ENCODE results near the gene FAP.

FAP gene

DNA sequence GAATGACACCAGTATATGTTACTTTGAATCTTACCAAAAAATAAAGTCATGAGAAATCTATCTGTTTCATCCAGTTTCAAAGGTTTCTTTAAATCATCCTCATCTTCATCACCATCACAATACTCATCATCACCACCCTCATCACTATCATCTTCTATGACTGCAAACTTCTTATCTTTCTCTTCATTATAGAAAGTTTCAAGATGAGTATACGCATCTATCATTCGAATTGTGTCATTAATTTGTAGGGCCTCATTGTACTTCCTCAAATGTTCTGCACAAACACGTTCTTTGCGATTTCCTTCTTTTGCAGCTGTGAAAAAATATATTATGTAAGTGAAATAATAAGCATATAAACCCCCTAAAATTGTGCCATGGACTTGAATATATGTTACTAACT, 34.1 kb upstream of the FAP start:
- no peak for TF ChIP-seq FOXP2 (optimal IDR thresholded peaks at IDR 0.05; ENCODE audit: borderline replicate concordance, extremely low read depth, extremely low read length, insufficient read depth)
- no peak for TF ChIP-seq SIN3A (IDR thresholded peaks at IDR 0.05; ENCODE audit: borderline replicate concordance, insufficient read depth, low read length)
- TF ChIP-seq, protein P1, sequence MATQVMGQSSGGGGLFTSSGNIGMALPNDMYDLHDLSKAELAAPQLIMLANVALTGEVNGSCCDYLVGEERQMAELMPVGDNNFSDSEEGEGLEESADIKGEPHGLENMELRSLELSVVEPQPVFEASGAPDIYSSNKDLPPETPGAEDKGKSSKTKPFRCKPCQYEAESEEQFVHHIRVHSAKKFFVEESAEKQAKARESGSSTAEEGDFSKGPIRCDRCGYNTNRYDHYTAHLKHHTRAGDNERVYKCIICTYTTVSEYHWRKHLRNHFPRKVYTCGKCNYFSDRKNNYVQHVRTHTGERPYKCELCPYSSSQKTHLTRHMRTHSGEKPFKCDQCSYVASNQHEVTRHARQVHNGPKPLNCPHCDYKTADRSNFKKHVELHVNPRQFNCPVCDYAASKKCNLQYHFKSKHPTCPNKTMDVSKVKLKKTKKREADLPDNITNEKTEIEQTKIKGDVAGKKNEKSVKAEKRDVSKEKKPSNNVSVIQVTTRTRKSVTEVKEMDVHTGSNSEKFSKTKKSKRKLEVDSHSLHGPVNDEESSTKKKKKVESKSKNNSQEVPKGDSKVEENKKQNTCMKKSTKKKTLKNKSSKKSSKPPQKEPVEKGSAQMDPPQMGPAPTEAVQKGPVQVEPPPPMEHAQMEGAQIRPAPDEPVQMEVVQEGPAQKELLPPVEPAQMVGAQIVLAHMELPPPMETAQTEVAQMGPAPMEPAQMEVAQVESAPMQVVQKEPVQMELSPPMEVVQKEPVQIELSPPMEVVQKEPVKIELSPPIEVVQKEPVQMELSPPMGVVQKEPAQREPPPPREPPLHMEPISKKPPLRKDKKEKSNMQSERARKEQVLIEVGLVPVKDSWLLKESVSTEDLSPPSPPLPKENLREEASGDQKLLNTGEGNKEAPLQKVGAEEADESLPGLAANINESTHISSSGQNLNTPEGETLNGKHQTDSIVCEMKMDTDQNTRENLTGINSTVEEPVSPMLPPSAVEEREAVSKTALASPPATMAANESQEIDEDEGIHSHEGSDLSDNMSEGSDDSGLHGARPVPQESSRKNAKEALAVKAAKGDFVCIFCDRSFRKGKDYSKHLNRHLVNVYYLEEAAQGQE (IDR thresholded peaks at IDR 0.05; ENCODE audit: insufficient read depth in 1 of 2, low read depth in 2 of 2, low read length in 2 of 2), result no peak
- no peak for TF ChIP-seq POLR2AphosphoS5 (IDR thresholded peaks at IDR 0.05; ENCODE audit: low read depth, low read length)
- TF ChIP-seq TAF1 (IDR thresholded peaks at IDR 0.05; ENCODE audit: borderline replicate concordance, insufficient read depth, low read length), result no peak

DNA sequence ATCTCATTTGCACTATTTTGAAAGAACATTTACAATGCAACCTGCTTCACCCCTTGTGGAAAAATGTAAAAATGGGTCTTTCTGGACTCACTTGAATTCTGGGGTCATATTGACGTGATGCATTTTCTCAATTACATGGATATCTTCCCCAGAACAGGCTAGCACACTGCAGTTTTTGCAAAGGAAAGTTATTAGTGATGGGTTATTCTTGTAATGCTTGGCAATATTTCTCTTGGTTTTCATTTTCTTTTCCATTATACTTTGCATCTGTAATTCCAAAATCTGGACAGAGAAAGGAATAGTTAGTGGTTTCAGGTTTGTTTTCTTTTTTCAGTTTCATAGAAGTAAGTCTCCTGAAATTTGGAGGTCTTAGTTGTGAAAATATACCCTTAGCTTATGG, 24.8 kb upstream of the FAP start:
- TF ChIP-seq POLR2AphosphoS5 (IDR thresholded peaks at IDR 0.05; ENCODE audit: low read depth, low read length) (no peak), SIN3A (IDR thresholded peaks at IDR 0.05; ENCODE audit: borderline replicate concordance, insufficient read depth, low read length) (no peak), TAF1 (IDR thresholded peaks at IDR 0.05; ENCODE audit: borderline replicate concordance, insufficient read depth, low read length) (no peak), FOXP2 (optimal IDR thresholded peaks at IDR 0.05; ENCODE audit: borderline replicate concordance, extremely low read depth, extremely low read length, insufficient read depth) (no peak)
- TF ChIP-seq, protein P1 (IDR thresholded peaks at IDR 0.05; ENCODE audit: insufficient read depth in 1 of 2, low read depth in 2 of 2, low read length in 2 of 2), result no peak

DNA sequence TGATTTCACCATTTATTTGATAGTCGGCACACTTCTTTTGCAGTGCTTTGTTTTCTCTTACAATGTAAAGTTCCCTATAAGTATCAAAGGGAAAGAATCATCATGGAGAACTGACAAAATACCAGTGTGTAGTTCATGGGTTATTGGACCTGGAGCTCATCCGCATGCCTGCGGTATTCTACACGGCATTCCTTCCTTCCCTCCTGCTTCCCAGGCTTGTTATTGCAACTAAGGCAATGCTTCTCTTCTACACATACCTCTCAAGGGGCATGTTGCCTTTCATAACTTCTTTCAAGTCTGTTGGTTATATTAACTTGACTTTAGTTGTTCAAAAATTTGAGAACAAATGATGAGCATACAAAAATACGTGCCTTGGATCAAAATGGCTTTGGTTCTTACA, 24.3 kb upstream of the FAP start:
- TF ChIP-seq, protein P1 (IDR thresholded peaks at IDR 0.05; ENCODE audit: insufficient read depth in 1 of 2, low read depth in 2 of 2, low read length in 2 of 2), result no peak
- TF ChIP-seq FOXP2 (optimal IDR thresholded peaks at IDR 0.05; ENCODE audit: borderline replicate concordance, extremely low read depth, extremely low read length, insufficient read depth) (no peak), POLR2AphosphoS5 (IDR thresholded peaks at IDR 0.05; ENCODE audit: low read depth, low read length) (no peak), SIN3A (IDR thresholded peaks at IDR 0.05; ENCODE audit: borderline replicate concordance, insufficient read depth, low read length) (no peak)

DNA sequence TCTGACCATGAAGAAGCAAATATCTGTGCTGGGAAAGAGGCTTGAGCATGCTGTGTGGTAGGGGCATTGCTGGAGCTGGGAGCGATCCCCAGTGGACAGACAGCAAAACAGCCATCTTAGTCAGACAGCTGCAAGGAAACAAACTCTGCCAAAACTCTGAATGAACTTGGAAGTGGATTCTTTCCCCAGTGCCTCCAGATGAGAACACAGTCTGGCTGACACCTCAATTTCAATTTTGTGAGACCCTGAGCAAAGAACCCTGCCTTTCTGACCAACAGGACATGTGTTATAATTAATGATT, 23.2 kb upstream of the FAP start:
- TF ChIP-seq SIN3A (IDR thresholded peaks at IDR 0.05; ENCODE audit: borderline replicate concordance, insufficient read depth, low read length) (no peak), FOXP2 (optimal IDR thresholded peaks at IDR 0.05; ENCODE audit: borderline replicate concordance, extremely low read depth, extremely low read length, insufficient read depth) (no peak), TAF1 (IDR thresholded peaks at IDR 0.05; ENCODE audit: borderline replicate concordance, insufficient read depth, low read length) (no peak), POLR2AphosphoS5 (IDR thresholded peaks at IDR 0.05; ENCODE audit: low read depth, low read length) (no peak)
- TF ChIP-seq, protein P1 (IDR thresholded peaks at IDR 0.05; ENCODE audit: insufficient read depth in 1 of 2, low read depth in 2 of 2, low read length in 2 of 2), result no peak
